Pulmonary artery endothelial cell (primary cell): Measurements from ENCODE around the gene CD46. TPM values are rescaled to one million over a fixed set of nuclear protein-coding genes. Genes with fewer than 3 reads are reported as not detected.

Experiments used
- total RNA-seq: library from RNA; depleted of rRNA; stranded (reverse); fragments of >200 nt; gene quantifications from 2 replicates; pipeline ENCODE4 v1.2.3, GENCODE V29; 2014

Gene CD46
- total RNA-seq, 1 donor from 2014 or later, result 158 TPM

Other genes starting within 250 kb of the CD46 start
- gene CR1L, start 106.9 kb upstream of the CD46 start, total RNA-seq, result not detected in 2 replicates
- gene CD34, start 159.1 kb downstream of the CD46 start, total RNA-seq, result 16.9 and 26.1 TPM in 2 replicates